GM20000 (cell line): ENCODE results near the gene THTPA.
A peak's percentile ranks its signal among the peaks of the same experiment; 100 is the strongest.
"Not testable (repeated sequence)": the region's sequence is repeated elsewhere in the genome, so short reads cannot be mapped to it uniquely, and the experiment has no call there.

ENCODE experiments used
- DNase-seq: peaks from one replicate; pipeline ENCODE4 v3.0.0; 2012; ENCODE audit warnings: low spot score
- TF ChIP-seq, protein P1 (sequence below): IDR thresholded peaks from 2 replicates; pipeline ENCODE4 v1.5.1; 2012; ENCODE audit warnings: mild to moderate bottlenecking, control low read depth; ENCODE audit errors: extremely low read depth, missing control alignments

The THTPA gene

DNA sequence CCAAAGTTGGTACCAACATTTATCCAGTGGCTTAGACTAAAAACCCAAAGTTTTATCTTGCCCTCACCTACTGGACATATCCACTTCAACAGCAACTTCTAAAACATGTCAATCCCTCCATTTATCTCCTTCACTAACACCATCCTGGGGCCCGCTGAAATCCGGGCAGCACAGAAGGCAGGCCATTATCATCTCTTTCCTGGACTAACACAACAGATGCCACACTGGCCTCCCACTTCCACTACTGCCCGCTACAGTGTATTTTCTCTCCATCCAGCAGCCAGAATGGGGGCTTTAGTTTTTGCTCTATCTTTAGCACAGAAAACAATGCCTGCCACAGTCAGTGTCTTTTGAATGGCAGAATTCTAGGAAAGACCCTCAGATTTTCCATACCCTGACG is 20.1 kb upstream of the THTPA start:
- TF ChIP-seq, protein P1, sequence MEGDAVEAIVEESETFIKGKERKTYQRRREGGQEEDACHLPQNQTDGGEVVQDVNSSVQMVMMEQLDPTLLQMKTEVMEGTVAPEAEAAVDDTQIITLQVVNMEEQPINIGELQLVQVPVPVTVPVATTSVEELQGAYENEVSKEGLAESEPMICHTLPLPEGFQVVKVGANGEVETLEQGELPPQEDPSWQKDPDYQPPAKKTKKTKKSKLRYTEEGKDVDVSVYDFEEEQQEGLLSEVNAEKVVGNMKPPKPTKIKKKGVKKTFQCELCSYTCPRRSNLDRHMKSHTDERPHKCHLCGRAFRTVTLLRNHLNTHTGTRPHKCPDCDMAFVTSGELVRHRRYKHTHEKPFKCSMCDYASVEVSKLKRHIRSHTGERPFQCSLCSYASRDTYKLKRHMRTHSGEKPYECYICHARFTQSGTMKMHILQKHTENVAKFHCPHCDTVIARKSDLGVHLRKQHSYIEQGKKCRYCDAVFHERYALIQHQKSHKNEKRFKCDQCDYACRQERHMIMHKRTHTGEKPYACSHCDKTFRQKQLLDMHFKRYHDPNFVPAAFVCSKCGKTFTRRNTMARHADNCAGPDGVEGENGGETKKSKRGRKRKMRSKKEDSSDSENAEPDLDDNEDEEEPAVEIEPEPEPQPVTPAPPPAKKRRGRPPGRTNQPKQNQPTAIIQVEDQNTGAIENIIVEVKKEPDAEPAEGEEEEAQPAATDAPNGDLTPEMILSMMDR = no peak
- no peak for DNase-seq

DNA sequence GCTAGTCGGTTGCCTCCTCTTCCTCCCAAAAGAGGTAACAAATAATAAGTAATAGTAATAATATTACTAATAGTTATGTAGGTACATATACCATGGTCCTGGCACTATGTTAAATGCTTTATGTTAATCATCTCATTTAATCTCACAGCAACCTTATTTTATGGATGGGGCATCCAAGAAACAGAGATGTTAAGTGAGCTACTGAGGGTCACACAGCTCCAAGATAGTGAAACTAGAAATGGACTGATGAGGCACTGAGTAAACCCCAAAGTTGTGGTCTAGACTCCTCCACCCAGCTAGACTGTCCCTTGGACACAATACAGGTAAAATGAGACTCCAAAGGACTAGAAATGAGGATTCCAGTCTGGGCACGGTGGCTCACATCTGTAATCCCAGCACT is 19.6 kb upstream of the THTPA start:
- DNase-seq = no peak

DNA sequence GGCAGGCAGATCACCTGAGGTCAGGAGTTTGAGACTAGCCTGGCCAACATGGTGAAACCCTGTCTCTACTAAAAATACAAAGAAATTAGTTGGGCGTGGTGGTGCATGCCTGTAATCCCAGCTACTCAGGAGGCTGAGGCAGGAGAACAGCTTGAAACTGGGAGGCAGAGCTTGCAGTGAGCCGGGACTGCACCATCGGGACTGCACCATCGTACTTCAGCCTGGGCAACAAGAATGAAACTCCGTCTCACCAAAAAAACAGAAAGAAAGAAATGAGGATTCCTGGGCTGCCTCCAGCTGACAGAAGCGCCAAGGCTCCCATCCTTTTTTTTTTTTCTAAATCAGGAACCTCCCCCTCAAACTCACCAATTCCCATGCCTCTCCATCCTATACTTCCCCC is 19.2 kb upstream of the THTPA start:
- DNase-seq = not testable (repeated sequence)

More for the DNA sequence above, 19.6 kb upstream of the THTPA start:
- TF ChIP-seq, protein P1 = no peak

DNA sequence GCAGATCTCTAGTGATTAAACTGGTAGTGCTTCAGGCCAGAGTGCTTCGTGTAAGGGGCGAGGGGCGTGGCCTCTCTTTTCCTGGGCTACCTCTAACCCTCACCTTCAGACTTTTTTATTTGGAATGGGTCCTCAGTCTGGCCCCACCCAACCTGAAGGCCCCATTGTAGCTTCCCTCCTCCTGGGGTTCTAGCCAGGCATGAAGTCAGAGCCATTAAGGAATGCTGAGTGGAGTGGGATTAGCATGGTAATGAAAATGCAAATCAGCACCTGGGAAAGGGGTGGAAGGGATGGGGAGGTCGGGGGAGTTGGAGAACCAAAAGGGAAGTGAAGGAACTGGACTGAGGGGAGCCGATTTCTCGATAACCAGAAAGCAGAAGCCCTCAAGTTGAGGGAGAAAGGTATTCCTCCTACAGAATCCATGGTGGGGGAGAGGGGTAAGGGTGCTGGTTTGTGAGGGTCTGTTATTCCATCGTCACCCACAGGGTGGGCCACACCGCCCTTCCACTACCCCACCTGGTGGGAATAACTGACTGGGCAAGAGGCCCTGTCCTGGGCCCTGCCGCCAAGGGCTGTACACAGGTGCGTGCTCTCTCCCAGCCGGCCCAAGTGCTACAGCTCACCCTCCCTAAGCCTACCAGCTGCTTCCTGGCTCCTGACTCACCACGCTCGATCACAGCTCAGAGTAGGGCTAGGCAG is 18.6 kb upstream of the THTPA start:
- no peak for DNase-seq

DNA sequence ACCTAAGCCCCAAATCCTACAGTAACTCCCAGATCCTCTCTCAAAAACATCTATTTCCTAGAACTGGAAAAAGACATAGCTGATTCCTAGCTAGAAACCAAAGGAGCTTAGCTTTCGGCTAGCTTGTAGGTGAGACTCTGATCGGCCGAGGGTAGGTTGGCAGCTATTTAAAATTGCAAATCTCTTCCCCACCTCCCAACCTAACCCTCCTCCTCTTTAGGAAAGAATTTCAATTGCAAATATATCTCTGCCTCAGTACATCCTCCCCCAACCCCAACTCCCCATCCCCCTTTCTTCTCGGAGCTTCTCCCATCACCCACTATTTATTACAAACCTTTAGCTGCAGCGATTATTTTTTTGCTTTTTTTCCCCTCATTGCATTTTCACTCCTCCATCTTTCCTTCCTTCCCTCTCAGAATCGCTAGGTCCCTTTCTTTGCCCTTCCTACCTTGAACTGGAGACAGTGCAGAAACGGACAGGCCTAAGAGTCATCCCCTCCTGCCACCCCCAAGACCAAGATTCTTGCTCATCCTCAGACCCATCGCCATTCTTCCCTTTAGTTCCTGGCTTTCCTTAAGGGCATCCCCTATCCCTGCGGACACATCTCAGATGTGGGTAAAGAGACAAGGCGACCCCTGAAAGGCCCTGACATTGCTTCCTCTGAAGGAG is 17.9 kb upstream of the THTPA start:
- TF ChIP-seq, protein P1 = no peak
- no peak for DNase-seq

More for the DNA sequence above, 18.6 kb upstream of the THTPA start:
- TF ChIP-seq, protein P1 = no peak

DNA sequence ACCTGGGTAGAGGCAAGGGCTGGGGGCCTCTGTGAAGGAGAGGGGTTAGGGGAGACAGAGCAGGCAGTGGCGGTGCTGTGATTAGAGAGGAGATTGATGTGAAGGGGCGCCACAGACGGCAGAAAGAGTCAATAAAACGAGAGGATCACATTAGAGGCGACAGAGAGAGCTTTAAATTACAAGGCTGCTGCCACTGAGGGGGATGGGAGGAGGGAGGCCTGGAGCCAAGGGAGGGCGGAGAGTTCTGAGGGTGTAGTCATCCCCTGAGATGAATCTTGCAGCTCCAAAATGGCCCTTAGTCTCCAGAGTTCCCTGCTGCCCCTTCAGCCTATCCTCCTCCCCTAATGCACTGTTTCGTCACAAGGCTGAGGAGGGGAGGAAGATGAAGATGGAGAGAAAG is 17.3 kb upstream of the THTPA start:
- TF ChIP-seq, protein P1 = no peak
- DNase-seq = no peak

DNA sequence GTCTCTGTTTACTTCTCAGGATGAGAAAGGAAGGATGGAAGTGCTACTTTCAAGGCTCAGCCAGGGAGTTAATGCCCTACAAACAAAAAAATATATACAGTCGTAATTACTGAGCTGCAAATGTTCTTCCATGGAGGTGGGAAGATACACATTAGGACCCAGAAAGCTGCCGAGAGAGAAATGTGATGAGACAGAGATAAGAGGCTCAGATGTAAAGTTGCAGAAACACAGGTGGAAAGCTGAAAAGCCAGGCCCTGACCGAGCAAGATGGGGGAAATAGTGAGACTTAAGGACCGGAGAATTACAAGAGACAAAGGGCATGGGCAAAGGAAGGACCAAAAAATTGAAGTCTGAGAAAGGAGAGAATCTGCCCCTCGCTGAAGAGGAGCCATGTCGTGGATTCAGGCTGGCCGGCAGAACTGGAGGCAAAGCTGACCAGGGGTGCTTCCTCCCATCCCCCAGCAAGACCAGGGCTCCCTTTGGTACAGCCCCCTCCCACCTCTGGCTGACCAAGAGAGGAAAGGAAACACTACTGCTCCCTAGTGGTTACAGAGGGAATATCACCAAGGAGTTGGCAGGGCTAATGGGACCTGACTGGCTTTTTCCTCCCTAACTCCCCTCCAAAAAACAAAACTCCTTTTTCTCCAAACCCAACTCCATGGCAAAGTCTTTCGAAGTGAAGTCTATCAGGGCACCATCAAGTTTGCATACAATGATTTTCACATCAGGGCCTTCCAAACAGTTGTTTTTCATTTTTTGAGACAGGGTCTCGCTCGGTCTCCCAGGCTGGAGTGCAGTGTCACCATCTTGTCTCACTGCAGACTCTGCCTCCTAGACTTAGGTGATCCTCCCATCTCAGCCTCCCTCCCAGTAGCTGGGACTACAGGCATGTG is 16.6 kb upstream of the THTPA start:
- peak; percentile 84 for DNase-seq
- TF ChIP-seq, protein P1 = peak; percentile 79
